Kidney glomerular epithelial cell (primary cell): ENCODE results near the gene SNAPC5.

ENCODE experiments used
- DNase-seq: peaks from one replicate; lab custom pipeline; 2025; lab: John Stamatoyannopoulos, UW

The SNAPC5 gene

DNA sequence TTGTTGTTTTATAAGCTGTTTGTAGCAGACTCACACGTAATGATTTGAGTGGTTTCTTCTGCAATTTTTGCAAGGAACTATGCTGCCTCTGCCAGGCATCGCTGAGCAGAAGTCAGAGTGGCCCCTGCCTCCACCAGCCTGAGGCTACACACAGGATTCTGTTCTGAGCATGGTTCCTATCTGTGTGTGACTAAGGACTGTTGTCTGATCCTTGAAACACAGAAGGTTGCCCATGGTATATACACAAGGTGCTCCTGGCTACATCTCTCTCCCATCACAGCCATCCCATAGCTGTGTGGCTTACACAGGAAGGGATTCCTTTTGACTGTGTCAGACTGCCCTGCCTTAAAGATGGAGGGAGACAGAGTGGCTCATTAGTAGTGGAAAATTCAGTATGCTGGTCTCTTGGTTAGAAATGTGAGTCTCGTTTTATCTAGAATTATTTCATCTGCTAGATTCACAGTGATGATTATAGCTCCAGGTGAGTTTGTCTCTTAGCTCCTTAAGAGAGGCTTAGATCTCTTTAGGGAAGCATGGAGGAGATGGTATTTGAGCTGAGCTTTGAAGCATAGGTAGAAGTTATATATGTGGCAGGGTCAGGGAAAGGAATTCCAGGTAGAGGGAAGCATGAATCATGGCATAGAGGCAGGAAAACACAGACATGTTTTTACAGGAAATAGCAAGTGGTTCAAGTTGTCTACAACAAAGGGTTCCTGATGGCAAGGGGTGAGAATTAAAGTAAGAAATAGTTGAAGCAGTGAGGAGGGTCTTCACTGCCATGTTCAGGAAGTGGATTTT is 37.5 kb downstream of the SNAPC5 start:
- DNase-seq = peak; percentile 18

DNA sequence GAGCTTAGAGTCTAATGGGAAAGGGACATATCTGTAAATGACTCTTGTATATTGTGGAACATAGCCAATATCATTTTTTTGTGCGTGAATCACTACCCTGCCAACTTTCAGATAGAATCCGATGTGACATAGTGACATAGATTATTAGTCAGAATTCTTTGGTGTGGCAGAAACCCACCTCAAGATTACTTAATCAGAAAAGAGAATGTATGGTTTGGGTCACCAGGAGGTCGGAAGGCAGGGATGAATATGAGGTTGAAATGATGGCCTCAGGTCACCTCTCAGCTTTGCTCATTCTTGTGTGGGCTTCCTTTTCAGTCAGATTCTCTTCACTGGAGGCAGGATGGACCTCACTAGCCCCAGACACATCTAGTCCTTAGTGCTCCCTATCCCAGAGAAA is 41.4 kb downstream of the SNAPC5 start:
- no peak for DNase-seq

DNA sequence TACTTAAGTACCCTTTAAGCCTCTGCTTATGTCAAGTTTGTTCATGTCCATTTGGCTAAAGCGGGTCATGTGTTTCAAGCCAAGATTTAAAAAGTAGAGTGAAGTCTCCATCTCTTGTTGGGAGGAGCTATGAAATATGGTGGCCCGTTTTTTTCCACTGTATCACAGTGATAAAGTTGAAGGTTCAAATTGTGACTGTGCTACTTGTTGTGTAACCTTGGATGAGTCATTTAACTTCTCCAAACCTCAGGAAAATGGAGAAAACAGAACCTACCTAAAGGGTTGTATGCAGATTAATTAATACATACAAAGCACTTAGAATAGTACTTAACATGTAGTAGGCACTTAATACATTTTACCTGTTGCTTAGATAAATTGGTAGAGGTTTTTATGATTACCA is 43.4 kb downstream of the SNAPC5 start:
- no peak for DNase-seq

DNA sequence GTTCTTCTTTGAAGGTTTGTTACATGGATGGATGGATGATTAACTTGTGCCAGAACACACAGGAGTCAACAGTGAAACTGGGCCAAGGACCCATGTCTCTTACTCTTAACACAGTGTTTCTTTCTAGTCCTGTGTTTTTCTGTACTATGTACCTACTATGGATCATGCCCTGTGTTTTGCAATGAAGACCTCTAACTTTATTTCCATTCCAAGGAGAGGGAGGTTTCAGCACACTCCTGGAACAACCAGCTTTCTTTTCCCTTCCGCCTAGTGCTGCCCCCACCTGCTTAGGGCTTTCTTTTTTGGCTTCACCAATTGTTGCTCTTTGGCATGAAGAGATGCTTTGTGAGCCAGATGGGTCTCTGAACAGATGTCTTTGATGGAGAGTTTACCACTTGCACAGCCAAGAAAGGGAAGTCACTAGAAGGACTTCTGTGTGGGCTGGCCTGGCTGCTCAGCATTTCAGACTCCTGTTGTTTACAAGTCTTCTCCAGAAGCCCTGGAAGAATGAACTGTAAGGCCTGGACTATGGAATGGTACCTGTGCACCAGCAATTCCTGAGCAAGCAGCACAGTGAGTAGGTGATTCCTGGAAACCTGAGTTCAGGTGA is 44.5 kb downstream of the SNAPC5 start:
- no peak for DNase-seq

DNA sequence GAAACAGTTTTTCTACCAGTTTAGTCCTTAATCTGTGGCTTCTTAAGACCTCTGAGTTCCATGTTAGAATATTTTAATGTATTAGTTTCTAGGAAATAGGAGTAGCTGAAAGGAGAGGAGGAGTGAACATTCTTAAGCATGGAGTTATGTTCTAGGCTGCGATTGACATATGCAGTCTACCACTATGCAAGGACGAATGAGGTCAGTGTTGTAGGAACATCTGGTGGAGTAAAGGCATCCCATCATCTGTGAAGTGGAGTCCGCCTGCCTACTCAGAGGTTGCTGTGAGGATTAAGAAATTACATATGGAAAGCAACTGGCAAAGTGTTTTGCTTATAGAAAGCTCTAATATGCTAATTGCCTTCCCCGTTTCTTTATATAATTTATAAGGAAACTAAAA is 45.1 kb downstream of the SNAPC5 start:
- no peak for DNase-seq
